ENCODE data around the gene CLK3. TPM values are rescaled to one million over a fixed set of nuclear protein-coding genes. Genes with fewer than 3 reads are reported as not detected.
"Not testable (repeated sequence)": the region's sequence is repeated elsewhere in the genome, so short reads cannot be mapped to it uniquely, and the experiment has no call there.

Gene CLK3
- 102 and 109 TPM in 2 replicates for total RNA-seq

DNA sequence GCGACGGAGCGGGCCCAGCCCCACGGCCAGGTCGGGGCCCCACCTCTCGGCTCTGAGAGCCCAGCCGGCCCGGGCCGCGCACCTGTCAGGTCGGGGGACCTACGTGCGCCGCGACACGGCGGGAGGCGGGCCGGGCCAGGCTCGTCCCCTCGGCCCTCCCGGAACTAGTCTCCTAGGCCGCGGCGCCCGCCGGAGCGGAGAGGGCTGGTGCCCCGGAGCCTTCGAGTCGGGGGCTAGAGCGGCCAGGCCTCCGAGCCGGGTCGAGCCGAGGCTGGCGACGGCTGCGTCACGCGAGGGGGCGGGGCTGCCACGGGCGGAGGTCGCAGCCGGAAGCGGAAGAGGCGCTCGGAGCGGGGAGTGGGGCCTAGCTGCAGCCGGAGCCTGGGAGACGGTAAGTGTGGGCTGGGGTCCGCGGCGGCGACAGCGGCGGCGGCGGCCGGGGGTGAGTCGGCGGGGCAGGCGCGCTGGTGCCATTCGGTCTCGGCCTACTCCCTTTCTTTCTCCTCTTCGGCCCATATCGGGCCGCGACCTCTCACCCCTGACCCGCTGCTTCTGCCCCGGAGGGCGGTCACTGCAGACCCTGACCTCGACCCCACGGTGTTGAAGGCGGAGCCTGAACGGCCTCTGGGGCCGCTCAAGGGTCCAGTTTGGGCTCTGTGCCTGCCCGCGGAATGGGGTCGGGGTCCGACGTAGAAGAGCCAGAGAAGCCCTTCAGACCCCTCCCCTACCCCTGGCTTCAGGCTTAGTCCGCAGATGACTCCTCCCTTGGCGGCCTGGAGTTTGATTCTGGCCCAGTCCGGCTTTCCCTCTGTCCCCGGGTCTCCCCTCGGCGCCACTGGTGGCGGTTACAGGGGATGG is at the start of gene CLK3:
CLK3 (plus strand) TSS at position 329 of the 858 bp plus-strand sequence. CDS start 3,361 bp downstream, outside the sequence.
- intact Hi-C loops (cut with micrococcal nuclease) = loop anchor here (1.0 to 10.0 kb wide), 7 partner anchors 17 to 621 kb away; partner anchors contain the start of genes ARID3B, C15orf39, EDC3 and PML

DNA sequence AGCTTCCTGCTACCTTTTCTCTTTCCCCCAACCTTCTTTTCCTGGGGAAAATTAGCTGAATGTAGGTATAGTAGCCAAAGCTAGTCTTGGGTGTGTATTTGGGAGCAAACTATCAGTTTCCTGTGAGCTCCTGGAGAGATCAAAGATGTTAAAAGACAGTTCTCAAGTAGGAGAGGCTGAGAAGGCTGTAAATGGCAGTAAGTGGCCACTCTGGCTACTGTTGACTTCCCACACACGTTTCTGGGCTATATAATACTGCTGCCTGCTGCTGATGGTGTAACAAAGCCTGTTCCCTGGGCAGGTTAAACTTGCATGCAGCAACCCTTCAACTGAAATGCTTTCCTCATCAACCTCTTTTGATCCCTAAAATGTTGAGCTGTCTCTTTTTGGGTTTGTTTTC is 47.0 kb upstream of the CLK3 start:
- intact Hi-C loops (cut with micrococcal nuclease) = no loop called here

DNA sequence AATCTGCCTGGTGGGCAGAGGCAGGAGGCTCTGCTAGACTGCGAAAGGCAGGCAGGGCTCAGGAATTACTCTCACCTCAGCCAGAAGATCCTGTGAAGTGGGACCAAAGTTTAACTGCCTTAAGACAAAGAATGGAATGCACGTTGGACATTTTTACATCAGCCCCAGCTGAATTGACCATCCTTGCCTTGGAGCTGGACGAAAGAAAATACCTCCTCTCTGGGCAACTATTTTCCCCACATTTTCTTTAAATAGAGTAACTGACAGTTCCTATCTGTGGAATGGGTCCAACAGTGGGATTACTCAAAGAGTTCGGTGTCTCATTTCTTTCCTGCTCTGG is 45.9 kb upstream of the CLK3 start:
- intact Hi-C loops (cut with micrococcal nuclease) = no loop called here

DNA sequence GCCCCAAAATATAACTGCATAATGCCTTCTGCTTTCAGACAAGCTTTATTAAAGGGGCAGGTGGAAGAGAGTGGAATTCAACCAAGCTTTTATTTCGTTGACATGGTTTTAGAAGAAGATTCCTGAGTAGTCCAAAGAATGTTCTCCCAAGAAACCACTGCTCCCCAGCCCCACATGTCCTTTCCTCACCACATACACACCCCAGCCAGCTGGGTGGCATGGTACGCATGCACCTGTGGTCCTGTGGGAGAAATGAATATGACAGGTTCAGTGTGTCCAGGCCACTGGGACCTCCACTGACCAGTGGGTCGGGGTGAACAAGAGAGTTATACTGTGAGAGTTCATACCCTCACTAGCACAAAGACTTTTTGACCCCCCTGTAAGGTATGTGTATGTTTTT is 44.4 kb upstream of the CLK3 start:
- intact Hi-C loops (cut with micrococcal nuclease) = no loop called here

DNA sequence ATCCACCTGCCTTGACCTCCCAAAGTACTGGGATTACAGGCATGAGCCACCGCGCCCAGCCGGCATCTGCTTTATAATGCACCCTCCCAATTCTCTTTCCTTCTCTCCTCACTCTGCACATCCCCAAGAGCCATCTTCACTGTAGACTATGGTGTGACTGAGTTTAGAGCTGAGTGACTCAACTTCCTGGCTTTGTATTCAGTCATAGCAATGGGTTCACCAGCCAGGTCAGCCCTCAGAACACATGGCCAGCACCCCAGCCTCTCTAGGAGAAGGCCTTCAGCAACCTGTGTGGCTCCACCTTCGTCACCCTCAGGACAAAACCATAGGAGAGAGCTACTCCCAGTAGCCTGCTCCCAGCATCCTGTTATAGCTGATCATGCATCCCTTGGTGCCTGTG is 41.6 kb upstream of the CLK3 start:
- intact Hi-C loops (cut with micrococcal nuclease) = no loop called here

DNA sequence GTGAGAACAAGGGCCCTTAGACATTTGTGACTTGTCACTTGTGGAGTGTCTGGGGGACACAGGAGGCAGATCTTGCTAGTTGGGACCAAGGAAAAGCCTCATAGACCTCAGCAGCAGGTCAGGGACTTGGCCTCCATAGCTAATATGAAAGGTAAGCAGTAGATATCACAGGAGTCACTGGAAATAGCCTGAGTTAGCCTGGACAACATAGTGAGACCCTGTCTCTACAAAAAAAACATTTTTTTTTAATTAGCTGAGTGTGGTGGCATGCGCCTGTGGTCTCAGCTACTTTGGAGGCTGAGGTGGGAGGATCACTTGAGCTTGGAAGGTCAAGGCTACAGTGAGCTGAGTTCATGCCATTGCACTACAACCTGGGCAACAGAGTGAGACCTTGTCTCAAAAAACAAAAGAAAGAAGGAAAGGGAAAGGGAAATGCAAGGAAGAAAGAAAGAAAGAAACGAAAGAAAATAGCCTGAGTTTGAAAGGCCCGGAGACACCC is 37.1 kb upstream of the CLK3 start:
- intact Hi-C loops (cut with micrococcal nuclease) = no loop called here

DNA sequence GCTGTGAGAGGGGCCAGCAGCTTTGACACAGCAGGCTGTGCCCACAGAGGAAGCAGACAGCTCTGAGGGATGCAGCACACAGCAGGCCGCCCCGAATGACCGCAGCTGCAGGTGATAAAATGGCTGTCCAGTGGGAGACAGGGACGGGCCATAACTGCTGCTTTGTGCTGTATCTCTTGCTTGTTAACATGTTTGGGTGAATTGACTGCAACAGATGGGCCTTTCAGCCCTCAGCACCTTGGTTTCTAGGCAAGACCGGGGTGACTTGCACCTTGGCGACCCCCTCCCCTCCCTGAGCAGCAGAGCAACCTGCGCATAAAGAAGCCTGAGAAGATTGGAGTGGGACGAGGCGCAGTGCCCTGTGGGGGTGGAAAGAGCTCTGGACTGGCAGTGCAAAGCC is 36.6 kb upstream of the CLK3 start:
- intact Hi-C loops (cut with micrococcal nuclease) = no loop called here

DNA sequence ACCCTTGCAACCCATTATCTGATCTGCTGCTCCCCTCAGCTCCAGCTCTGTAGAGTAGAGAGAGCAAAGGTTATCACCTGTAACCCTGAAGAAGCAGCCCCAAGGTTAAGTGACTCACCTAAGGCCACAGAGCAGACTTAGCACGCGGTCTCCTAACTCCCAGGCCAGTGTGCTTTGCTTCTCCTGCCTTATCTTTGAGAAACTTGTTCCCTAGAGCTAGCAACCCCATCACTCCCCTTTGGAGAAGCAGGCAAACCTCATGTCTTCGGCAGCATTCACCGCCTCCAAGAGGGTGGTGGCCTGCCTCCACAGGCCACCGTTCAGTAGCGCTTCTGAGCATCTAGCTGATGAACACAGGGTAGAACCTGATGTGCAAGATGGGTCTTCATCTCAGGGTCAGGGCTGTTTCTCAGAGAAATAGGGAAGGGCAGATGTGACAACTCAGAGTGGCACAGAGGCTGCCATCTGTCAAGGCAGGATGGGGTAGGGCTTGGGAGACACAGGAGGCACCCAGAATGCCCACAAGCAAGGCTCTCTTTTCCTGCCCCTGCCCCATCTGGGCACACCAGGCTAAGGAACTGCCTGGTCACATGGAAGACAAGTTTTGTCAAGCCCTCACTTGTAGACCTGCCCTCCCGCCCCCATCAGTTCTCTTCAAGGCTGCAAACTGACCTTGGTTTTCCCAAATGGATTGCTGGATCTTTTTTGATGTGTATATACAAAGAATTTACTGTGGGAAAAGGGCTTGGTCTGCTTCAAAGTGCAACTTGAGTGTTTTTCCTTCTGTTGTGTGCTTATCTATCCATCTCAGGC is 34.9 kb upstream of the CLK3 start:
- intact Hi-C loops (cut with micrococcal nuclease) = no loop called here

DNA sequence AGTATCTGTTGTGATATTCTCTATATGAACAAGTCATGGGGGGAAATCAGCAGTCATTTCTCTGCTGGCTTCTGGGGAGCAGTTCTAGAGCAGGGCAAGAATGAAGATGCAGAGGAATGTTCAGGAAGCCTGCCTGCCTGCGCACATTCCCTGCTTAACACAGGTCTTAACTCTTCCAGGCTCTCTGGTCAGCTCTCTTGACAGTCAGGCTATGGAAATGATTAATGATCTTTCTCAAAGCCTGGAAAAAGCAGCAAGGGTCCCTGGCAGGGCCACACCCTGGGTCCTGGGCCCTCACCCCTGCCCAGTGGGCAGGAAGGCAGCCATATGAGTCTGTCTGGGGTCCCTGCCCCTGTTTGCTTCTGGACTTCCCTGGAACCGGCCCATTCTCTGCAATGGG is 31.4 kb upstream of the CLK3 start:
- intact Hi-C loops (cut with micrococcal nuclease) = no loop called here

DNA sequence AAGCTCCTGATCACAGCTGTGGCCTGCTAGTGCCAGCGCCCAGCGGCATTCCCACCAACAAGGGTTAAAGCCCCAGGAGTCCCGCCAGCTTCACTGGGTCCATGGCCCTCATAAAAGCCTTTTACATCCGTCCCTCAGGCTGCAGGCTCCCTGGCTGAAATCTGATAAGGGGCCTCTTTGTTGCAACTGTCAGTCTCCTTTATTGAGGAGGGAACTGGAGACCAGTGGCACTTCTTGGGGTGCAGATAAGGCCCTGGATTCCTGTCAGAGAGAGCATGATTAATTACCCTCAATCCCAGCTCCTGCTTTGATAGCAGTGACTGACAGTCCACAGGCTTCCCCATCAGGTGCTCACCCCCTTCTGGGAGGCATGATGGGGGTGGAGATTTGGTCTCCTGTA is 30.9 kb upstream of the CLK3 start:
- intact Hi-C loops (cut with micrococcal nuclease) = no loop called here

DNA sequence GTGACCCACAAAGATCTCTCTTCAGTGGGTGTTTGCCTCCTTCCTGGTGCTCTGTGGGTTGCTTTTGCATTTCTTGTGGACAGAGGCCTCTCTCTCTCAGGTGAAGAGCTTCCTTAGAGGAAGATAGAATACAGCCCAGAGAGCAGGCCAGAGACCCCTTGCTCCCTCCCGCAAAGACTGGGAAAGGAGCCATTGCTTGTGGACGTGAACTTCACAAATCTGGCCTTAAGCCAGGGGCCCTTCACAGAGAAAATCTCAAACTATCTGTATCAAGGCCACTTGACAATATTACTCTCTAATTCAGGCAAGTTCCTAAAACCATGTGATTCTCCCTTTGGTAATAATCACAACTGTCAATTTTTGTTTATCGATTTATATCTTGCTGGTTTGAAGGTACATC is 30.4 kb upstream of the CLK3 start:
- intact Hi-C loops (cut with micrococcal nuclease) = no loop called here

DNA sequence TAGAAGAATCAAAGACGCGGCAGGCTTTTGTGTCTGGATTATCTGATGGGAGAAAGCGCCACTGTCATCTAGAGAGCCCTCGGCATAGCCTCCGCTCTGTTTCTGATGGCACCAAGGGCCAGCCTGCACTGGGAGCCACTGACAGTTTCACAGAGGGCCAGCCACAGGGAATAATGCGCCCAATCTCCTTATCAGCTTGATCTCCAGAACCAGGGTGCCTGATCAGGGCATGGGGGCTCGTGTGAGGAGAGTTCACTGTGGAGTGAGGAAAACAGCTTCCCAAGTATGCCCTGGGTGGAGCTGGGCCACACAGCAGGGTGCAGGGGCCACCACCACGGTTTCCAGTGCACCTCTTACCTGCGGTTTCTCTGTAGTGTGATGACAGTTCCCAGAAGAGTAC is 29.8 kb upstream of the CLK3 start:
- intact Hi-C loops (cut with micrococcal nuclease) = no loop called here

DNA sequence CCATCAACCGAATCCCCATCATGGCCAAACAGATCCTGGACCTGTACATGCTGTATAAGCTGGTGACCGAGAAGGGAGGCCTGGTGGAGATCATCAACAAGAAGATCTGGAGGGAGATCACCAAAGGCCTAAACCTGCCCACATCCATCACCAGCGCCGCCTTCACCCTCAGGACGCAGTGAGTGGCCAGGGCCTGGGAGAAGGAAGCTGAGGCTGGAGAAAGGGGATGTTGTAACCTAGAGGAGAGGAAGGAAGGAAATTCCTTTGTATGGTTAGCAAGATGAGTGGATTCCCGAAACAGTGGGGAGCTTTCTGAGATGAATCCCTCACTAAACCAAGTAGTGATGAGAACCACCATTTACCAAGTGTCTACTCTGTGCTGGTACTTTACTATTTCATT is 25.8 kb upstream of the CLK3 start:
- intact Hi-C loops (cut with micrococcal nuclease) = no loop called here

DNA sequence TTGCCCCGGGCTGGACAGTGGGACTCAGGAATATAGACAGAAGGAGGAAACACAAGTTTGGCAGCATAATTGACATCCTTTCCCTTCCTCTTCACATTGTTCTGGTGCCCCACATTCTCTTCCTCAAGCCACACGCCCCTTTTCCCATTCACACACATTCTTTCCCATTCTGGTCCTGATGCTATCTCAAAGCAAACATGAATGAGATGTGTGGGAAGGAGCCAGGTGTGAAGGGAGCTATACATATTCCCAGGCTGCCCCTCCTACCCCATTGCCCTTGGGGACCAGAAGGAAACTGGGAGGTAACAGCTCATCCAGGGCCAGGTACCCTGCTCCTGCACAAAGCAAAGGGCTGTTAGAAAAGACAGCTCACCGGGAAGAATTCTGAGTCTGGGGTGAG is 23.4 kb upstream of the CLK3 start:
- intact Hi-C loops (cut with micrococcal nuclease) = no loop called here

DNA sequence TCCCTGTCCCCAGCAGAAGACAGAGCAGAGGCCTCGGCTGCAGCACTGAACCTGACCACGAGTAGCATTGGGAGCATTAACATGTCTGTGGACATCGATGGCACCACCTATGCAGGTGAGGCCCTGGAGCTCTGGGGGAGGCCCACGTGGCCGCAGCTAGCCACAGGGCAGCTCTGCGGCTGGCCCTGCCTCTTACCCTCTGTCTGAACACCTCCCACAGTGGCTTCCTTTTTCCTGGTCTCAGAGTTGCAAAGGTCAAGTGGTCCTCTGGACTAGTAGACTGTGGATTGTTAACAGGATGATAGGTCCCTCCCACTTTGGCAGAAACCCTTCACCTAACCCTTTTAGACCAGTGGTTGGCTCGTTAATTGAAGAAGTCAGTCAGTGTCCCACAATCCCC is 22.5 kb upstream of the CLK3 start:
- intact Hi-C loops (cut with micrococcal nuclease) = no loop called here

DNA sequence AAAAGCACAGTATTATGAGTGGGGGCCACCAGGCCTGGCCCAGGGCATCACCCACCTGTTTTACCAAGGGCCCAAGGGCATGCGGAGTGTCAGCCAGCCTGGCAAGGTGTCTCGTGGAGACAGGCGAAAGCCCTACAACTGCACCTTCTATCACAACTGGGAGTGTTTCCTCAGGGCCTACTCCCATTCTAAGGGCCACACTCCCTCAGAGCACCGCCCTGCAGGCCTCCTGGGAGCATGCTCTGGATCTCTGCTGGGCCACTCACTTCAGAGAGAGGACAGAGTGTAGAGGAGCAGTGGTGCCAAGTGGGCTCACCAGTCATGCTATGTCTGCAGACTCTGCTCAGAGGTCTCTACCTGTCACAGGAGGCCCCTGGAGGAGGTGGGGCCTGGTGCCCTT is 21.2 kb upstream of the CLK3 start:
- intact Hi-C loops (cut with micrococcal nuclease) = no loop called here

DNA sequence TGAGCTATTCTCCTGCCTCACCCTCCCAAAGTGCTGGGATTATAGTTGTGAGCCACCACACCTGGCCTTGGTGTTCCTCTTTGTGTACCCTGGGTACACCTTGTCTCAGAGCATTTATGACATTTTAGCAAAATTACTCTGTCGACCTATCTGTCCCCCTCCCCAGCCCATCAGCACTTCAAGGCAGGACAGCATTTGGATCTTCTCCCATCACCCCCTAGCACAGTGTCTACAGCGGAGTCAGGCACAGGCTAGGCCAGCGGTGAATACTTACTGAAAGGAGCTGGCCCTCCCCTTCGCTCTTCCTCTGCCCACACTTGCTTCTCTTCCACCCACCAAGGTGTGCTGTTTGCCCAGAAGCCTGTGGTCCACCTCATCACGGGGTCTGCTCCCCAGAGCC is 20.4 kb upstream of the CLK3 start:
- intact Hi-C loops (cut with micrococcal nuclease) = no loop called here

DNA sequence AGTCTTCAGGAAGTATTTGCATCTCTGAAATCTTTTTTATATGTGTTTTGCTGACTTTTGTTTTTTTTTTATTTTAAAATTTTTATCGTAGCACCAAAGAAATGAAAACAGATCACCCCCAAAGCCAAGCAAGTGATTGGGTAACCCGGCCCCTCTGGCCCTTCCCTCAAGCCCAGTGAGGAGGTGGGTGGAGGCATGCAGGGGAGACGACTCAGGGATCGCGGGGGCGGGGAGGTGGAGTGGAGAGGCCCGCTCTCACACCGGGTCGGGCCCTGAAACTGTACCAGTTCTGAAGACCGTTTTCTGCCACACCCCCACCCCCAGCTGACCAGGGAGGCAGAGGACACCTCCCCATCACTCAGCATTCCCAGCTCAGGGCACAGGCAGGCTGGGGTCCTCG is 18.9 kb upstream of the CLK3 start:
- intact Hi-C loops (cut with micrococcal nuclease) = not testable (repeated sequence)

DNA sequence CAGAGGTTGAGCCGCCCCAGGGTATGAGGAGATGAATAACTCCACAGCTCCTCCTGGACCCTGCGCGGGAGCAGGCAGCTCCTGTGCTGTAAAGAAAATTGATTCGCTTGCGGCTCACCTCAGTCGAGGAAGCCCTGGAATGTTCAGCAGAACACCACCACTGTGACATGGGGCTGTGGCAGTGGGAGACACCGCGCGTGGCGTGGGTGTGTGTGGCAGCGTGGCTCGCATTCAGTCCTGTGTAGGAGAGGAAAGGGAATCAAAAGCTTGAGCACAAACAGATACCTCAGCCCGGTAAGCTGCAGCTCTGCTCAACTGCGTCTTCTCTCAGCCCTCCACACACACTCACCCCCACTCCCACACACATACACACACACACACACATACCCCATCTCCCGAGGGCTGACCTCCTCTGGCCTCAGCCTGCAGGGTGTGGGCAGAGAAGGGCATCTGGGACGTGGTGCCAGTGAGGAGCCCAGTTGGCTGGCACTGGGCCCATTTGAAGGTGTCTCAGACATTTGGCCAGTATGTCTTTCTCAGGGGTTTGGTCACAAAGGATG is 18.4 kb upstream of the CLK3 start:
- intact Hi-C loops (cut with micrococcal nuclease) = not testable (repeated sequence)

DNA sequence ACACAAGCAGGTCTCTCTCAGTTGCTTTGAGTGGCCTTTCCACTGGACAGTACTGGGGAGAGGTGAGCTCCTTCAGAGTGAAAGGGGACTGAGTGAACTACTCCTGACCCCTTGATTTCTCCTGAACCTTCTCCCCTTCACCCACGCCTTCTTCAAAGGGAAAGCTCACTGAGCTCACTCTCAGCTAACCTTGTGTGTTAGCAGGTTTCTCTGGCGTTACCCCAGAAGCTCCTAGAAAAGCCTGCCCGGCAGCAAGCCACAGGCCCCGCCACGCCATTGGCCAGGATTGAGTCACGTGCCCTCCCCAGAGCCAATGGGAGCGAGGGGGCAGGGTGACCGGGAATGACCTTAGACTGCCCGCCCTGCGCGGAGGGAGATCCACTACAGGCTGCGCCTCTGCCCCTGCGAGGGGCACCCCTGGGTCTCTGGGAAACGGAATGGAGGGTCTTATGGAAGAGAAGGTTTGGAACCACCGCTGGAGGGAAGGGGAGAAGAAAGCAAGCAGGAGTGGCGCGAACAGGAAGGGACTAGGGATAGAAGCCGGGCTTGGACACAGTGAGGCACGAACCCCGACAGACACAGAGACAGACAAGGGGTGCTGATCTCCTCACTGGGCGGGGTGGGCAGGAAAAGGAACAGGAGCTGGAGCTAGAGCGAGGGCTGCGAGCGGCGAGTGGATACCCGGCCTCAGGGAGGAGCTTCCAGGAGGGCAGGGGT is 17.4 kb upstream of the CLK3 start:
- intact Hi-C loops (cut with micrococcal nuclease) = loop anchor here (1.0 to 2.0 kb wide), 5 partner anchors 17 to 225 kb away; partner anchors contain the start of genes CLK3 and UBL7

DNA sequence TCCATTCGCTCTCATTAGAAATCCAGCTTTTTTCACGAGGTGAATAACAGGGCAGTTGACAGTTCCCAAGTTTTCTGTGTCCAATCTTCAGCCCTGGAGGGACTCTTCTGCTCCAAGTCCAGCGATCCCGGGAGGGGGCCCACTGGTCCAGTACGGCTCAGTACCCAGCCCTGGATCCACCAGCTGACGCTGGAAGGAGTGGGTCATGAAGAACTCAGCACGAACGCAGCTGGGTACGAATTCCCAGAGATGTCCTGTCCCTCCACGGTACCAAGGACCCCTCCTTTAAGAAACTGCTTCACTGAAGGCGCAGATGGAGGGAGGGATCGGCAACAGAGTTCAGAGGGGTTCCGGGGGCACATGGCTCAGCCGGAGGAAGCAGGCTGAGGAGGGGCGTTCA is 16.5 kb upstream of the CLK3 start:
- intact Hi-C loops (cut with micrococcal nuclease) = loop anchor here (2.0 kb wide), 1 partner anchor 46 kb away; no protein-coding TSS in a partner anchor

All from T-helper 1 cell treated with Interleukin-12 subunit alpha and Interleukin-12 subunit beta and Interleukin-4 antibody, amounts not matched to agents 30 ng/mL and 1 ng/mL, for 36 hours (primary cell).